ENCODE data around the gene COL28A1.

DNA sequence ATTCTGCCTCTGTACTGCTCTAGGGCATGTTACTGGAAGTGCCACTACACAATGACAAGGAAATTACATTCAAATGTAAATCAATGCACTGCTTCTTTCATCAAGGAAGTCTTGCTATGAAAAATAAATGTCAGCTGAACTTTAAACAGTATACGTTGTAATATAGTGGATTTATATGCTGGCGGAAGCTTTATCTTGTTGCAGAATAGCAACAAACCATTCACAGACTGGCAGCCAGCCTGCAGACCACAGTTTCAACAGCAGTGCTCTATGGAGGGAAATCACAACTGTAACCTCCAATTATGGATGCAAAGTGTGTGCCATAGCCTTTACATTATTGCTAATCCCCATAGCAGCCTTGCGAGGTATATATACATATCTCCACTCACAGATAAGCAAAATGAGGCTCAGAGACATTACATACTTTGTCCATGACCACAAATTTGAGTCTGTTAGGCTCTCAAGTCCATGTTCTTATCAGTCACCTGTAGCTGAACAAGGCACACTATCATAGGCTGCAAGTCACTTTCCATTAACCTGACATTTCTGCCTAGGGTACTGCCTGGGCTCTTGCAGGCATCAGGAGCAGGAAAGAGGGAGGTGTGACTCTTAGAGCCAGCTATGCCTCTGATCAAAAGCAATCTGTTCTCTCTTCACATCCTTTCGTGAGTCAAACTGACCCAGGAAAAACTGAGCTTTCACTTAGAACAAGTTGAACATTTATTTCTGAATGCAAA, 22.6 kb downstream of the COL28A1 start:
- TF ChIP-seq, protein P1, sequence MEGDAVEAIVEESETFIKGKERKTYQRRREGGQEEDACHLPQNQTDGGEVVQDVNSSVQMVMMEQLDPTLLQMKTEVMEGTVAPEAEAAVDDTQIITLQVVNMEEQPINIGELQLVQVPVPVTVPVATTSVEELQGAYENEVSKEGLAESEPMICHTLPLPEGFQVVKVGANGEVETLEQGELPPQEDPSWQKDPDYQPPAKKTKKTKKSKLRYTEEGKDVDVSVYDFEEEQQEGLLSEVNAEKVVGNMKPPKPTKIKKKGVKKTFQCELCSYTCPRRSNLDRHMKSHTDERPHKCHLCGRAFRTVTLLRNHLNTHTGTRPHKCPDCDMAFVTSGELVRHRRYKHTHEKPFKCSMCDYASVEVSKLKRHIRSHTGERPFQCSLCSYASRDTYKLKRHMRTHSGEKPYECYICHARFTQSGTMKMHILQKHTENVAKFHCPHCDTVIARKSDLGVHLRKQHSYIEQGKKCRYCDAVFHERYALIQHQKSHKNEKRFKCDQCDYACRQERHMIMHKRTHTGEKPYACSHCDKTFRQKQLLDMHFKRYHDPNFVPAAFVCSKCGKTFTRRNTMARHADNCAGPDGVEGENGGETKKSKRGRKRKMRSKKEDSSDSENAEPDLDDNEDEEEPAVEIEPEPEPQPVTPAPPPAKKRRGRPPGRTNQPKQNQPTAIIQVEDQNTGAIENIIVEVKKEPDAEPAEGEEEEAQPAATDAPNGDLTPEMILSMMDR (optimal IDR thresholded peaks at IDR 0.05 in 1 of 3, IDR thresholded peaks at IDR 0.05 in 1 of 3, conservative IDR thresholded peaks at IDR 0.05 in 1 of 3; ENCODE audit: extremely low read depth in 1 of 3, insufficient read depth in 2 of 3, low read length in 3 of 3), result no peak
- TF ChIP-seq EZH2 (IDR thresholded peaks at IDR 0.05; ENCODE audit: low read length), result no peak
